Osteocyte (in vitro differentiated cells): ENCODE data around the gene CYTH1. TPM values are rescaled to one million over a fixed set of nuclear protein-coding genes. Genes with fewer than 3 reads are reported as not detected.

Experiments used
- DNase-seq: peaks from one replicate; pipeline ENCODE4 v3.0.0; 2021; ENCODE audit warnings: mixed read lengths; ENCODE audit not compliant: unreplicated experiment; ENCODE audit errors: extremely low spot score
- H3K27ac Mint-ChIP-seq: one replicate; pipeline ENCODE4 v1.8.0; 2021; ENCODE audit warnings: mild to moderate bottlenecking, mixed read lengths; ENCODE audit not compliant: unreplicated experiment
- H3K27me3 Mint-ChIP-seq: one replicate; pipeline ENCODE4 v1.8.0; 2021; ENCODE audit warnings: mixed read lengths; ENCODE audit not compliant: unreplicated experiment
- H3K36me3 Mint-ChIP-seq: one replicate; pipeline ENCODE4 v1.8.0; 2021; ENCODE audit warnings: mixed read lengths; ENCODE audit not compliant: unreplicated experiment
- H3K4me1 Mint-ChIP-seq: one replicate; pipeline ENCODE4 v1.8.0; 2021; ENCODE audit warnings: mixed read lengths; ENCODE audit not compliant: unreplicated experiment
- H3K4me3 Mint-ChIP-seq: one replicate; pipeline ENCODE4 v1.8.0; 2021; ENCODE audit warnings: mild to moderate bottlenecking, moderate library complexity, mixed read lengths; ENCODE audit not compliant: unreplicated experiment
- H3K9me3 Mint-ChIP-seq: one replicate; pipeline ENCODE4 v1.8.0; 2021; ENCODE audit warnings: mixed read lengths; ENCODE audit not compliant: unreplicated experiment
- CTCF ChIP-seq: fragments of 200-600 bp; sonication (generic); IDR thresholded peaks from 2 replicates; pipeline ENCODE4 v1.5.0; 2021; ENCODE audit warnings: antibody characterized with exemption, mild to moderate bottlenecking, moderate library complexity
- total RNA-seq: library from RNA; stranded (reverse); gene quantifications from 2 replicates; pipeline ENCODE4 v1.2.1, GENCODE V29; 2021

Gene CYTH1
- total RNA-seq, 1 donor from 2014 or later, result 113 TPM

- Mint-ChIP-seq H3K9me3 (no peaks in the 10 kb centered on the region), H3K36me3 (peaks cover 73% of the 10 kb centered on the region), H3K4me1 (peaks cover 17% of the 10 kb centered on the region), H3K27ac (no peak overlapping the region), H3K27me3 (no peaks in the 10 kb centered on the region), H3K4me3 (no peak overlapping the region)
- no peak for DNase-seq
- no peak for TF ChIP-seq CTCF
Measured at GRCh38 chr17:78820841-78821240, 38.8 kb upstream of the CYTH1 start.

- Mint-ChIP-seq H3K9me3 (no peaks in the 10 kb centered on the region), H3K36me3 (peaks cover 70% of the 10 kb centered on the region), H3K4me3 (no peak overlapping the region), H3K27ac (no peak overlapping the region), H3K27me3 (no peaks in the 10 kb centered on the region), H3K4me1 (peaks cover 17% of the 10 kb centered on the region)
- DNase-seq, result no peak
- no peak for TF ChIP-seq CTCF
Measured at GRCh38 chr17:78819806-78820792, 38.0 kb upstream of the CYTH1 start.

- H3K4me1 Mint-ChIP-seq, result peaks cover 17% of the 10 kb centered on the region
- H3K27me3 Mint-ChIP-seq, result no peaks in the 10 kb centered on the region
- no peak for TF ChIP-seq CTCF
- DNase-seq, result no peak
- H3K4me3 Mint-ChIP-seq, result no peak overlapping the region
- no peaks in the 10 kb centered on the region for H3K9me3 Mint-ChIP-seq
- H3K36me3 Mint-ChIP-seq, result peaks cover 65% of the 10 kb centered on the region
- H3K27ac Mint-ChIP-seq, result no peak overlapping the region
Measured at GRCh38 chr17:78819402-78819801, 37.3 kb upstream of the CYTH1 start.

- H3K36me3 Mint-ChIP-seq, result peaks cover 65% of the 10 kb centered on the region
- DNase-seq, result no peak
- no peaks in the 10 kb centered on the region for H3K9me3 Mint-ChIP-seq
- no peak for TF ChIP-seq CTCF
- H3K27ac Mint-ChIP-seq, result no peak overlapping the region
- no peak overlapping the region for H3K4me3 Mint-ChIP-seq
- H3K4me1 Mint-ChIP-seq, result peaks cover 15% of the 10 kb centered on the region
- no peaks in the 10 kb centered on the region for H3K27me3 Mint-ChIP-seq
Measured at GRCh38 chr17:78818932-78819331, 36.9 kb upstream of the CYTH1 start.

- Mint-ChIP-seq H3K27ac (no peak overlapping the region), H3K4me3 (no peak overlapping the region), H3K9me3 (no peaks in the 10 kb centered on the region), H3K36me3 (peaks cover 61% of the 10 kb centered on the region), H3K27me3 (no peaks in the 10 kb centered on the region), H3K4me1 (peaks cover 11% of the 10 kb centered on the region)
- no peak for TF ChIP-seq CTCF
- no peak for DNase-seq
Measured at GRCh38 chr17:78818152-78818846, 36.2 kb upstream of the CYTH1 start.
